ENCODE measurements around the gene PTPRD. TPM values are rescaled to one million over a fixed set of nuclear protein-coding genes. Genes with fewer than 3 reads are reported as not detected.

Gene PTPRD
- total RNA-seq, 2 donors from 2014 or later, result 97.4 to 101 TPM

DNA sequence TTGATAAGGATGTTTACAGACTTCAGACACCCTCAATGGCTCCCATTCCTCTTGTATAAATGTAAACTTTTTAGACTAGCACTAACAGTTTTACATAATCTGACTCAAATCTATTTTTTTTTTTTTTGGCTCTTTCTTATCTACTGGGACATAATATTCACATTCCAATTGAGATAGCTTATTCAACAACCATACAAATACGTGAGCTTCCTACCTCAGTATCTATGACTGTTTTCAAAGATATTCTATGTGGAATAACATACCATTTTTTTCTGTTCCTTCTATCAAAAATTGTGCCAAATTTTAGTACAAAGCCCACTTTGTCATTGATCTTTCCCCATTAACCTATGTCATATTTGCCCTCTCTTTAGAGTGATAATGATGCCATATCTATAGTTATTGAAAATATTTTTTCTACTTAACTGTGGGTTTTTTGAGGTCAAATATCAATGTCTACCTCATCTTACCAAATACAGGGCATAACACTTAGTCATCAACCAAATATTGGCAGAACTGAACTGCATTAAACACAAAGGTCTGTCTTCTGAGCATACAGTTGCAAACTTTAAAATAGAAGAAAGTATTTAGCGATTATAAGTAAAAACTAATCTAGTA is 482.6 kb downstream of the PTPRD start:
- peaks cover 27% of the 10 kb centered on the region for H3K4me1 Mint-ChIP-seq
- Histone ChIP-seq H3K4me1 (ENCODE audit: control insufficient read depth, insufficient read depth, low read length) (no peaks in the 10 kb centered on the region), H3K9ac (ENCODE audit: extremely low read depth, low read length, poor library complexity, severe bottlenecking) (no peak overlapping the region), H3K27me3 (ENCODE audit: control insufficient read depth, insufficient read depth, low read length, poor library complexity, severe bottlenecking) (no peaks in the 10 kb centered on the region), H3K27ac (ENCODE audit: low read depth, low read length) (no peak overlapping the region), H3K36me3 (ENCODE audit: control insufficient read depth, insufficient read depth, low read length) (no peaks in the 10 kb centered on the region), H3K4me3 (ENCODE audit: low read length) (no peak overlapping the region), H3K9me3 (ENCODE audit: control insufficient read depth, low read length) (no peaks in the 10 kb centered on the region)
- 76% methylated on average over 1 of the region's 2 CpGs; no CpG with 5 or more reads in 1 of the 2 experiments for WGBS, 2 experiments (ENCODE audit: insufficient coverage in 1 of 2, insufficient read length in 1 of 2)
- H3K9me3 Mint-ChIP-seq, result no peaks in the 10 kb centered on the region
- H3K27ac Mint-ChIP-seq, result no peak overlapping the region
- TF ChIP-seq CTCF (conservative IDR thresholded peaks at IDR 0.05), result no peak
- no peaks in the 10 kb centered on the region for H3K27me3 Mint-ChIP-seq (ENCODE audit: insufficient read depth)
- DNase-seq, result no peak
- H3K36me3 Mint-ChIP-seq (ENCODE audit: low read depth), result no peaks in the 10 kb centered on the region
- H3K4me3 Mint-ChIP-seq, result no peak overlapping the region

GRCh38 chr9:10127867-10128266 is 484.9 kb downstream of the PTPRD start:
- peaks cover 20% of the 10 kb centered on the region for H3K4me1 Mint-ChIP-seq
- Histone ChIP-seq H3K27ac (ENCODE audit: low read depth, low read length) (no peak overlapping the region), H3K27me3 (ENCODE audit: control insufficient read depth, insufficient read depth, low read length, poor library complexity, severe bottlenecking) (no peaks in the 10 kb centered on the region), H3K9ac (ENCODE audit: extremely low read depth, low read length, poor library complexity, severe bottlenecking) (no peak overlapping the region), H3K9me3 (ENCODE audit: control insufficient read depth, low read length) (no peaks in the 10 kb centered on the region), H3K4me3 (ENCODE audit: low read length) (no peak overlapping the region), H3K4me1 (ENCODE audit: control insufficient read depth, insufficient read depth, low read length) (no peaks in the 10 kb centered on the region), H3K36me3 (ENCODE audit: control insufficient read depth, insufficient read depth, low read length) (no peaks in the 10 kb centered on the region)
- TF ChIP-seq CTCF (conservative IDR thresholded peaks at IDR 0.05), result no peak
- no peaks in the 10 kb centered on the region for H3K9me3 Mint-ChIP-seq
- H3K36me3 Mint-ChIP-seq (ENCODE audit: low read depth), result no peaks in the 10 kb centered on the region
- no peak for DNase-seq
- no peak overlapping the region for H3K27ac Mint-ChIP-seq
- WGBS, 2 experiments (ENCODE audit: insufficient coverage in 1 of 2, insufficient read length in 1 of 2), result no CpG with 5 or more reads among the region's 1 CpG
- H3K4me3 Mint-ChIP-seq, result no peak overlapping the region
- H3K27me3 Mint-ChIP-seq (ENCODE audit: insufficient read depth), result no peaks in the 10 kb centered on the region

GRCh38 chr9:10112798-10113197 is 500.0 kb downstream of the PTPRD start:
- DNase-seq, result no peak
- H3K27ac Mint-ChIP-seq, result no peak overlapping the region
- Histone ChIP-seq H3K4me1 (ENCODE audit: control insufficient read depth, insufficient read depth, low read length) (no peaks in the 10 kb centered on the region), H3K27me3 (ENCODE audit: control insufficient read depth, insufficient read depth, low read length, poor library complexity, severe bottlenecking) (peaks cover 5% of the 10 kb centered on the region), H3K9ac (ENCODE audit: extremely low read depth, low read length, poor library complexity, severe bottlenecking) (no peak overlapping the region), H3K4me3 (ENCODE audit: low read length) (no peak overlapping the region), H3K36me3 (ENCODE audit: control insufficient read depth, insufficient read depth, low read length) (no peaks in the 10 kb centered on the region), H3K27ac (ENCODE audit: low read depth, low read length) (no peak overlapping the region), H3K9me3 (ENCODE audit: control insufficient read depth, low read length) (no peaks in the 10 kb centered on the region)
- no peaks in the 10 kb centered on the region for H3K36me3 Mint-ChIP-seq (ENCODE audit: low read depth)
- WGBS, 2 experiments (ENCODE audit: insufficient coverage in 1 of 2, insufficient read length in 1 of 2), result 97 to 100% methylated on average over 2 to 3 of the region's 4 CpGs
- H3K27me3 Mint-ChIP-seq (ENCODE audit: insufficient read depth), result peaks cover 1% of the 10 kb centered on the region
- TF ChIP-seq CTCF (conservative IDR thresholded peaks at IDR 0.05), result no peak
- no peak overlapping the region for H3K4me3 Mint-ChIP-seq
- H3K9me3 Mint-ChIP-seq, result no peaks in the 10 kb centered on the region
- peaks cover 5% of the 10 kb centered on the region for H3K4me1 Mint-ChIP-seq

Measured in endodermal cell (in vitro differentiated cells).